Measurements from ENCODE around the gene PDZD2.

The PDZD2 gene

DNA sequence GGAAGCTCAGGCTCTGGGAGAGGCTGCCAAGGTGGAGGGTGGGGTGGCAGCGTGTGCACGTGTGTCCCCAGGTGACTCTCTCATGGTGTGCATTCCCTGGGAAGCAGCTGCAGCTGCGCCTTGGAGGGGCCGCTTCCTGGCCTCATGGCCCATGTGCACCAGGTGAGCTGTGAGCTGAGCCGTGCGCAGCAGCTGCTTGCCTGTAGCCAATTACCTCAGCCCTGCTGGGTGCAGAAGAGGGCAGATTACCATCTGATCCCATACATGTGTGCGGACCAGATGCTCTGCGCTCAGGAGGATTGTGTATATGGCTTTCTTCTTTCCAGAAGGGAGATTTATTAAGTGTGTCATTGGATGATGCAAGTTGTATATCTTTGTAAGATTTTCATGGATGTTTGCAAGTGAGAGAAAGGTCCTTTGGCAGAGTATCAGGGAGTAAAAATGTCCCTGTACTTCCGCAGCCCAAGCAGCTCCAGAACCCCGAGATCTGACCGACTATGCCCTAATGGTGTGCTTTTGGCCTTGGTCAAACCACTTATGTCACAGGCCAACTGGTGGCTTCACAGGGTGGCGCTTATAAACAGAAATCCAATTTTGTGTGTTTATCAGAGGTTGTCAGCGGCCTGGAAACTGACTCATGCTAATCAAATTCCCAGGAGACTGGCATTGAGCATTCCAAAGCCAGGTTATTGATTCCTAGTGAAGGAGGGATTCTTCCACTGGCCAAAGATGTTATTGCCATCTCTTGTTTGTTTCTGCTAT lies 305.9 kb downstream of the PDZD2 start:
- DNase-seq (ENCODE audit: extremely low read depth, low read depth) = peak; percentile 74
- TF ChIP-seq, protein P1, sequence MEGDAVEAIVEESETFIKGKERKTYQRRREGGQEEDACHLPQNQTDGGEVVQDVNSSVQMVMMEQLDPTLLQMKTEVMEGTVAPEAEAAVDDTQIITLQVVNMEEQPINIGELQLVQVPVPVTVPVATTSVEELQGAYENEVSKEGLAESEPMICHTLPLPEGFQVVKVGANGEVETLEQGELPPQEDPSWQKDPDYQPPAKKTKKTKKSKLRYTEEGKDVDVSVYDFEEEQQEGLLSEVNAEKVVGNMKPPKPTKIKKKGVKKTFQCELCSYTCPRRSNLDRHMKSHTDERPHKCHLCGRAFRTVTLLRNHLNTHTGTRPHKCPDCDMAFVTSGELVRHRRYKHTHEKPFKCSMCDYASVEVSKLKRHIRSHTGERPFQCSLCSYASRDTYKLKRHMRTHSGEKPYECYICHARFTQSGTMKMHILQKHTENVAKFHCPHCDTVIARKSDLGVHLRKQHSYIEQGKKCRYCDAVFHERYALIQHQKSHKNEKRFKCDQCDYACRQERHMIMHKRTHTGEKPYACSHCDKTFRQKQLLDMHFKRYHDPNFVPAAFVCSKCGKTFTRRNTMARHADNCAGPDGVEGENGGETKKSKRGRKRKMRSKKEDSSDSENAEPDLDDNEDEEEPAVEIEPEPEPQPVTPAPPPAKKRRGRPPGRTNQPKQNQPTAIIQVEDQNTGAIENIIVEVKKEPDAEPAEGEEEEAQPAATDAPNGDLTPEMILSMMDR (IDR thresholded peaks at IDR 0.05; ENCODE audit: low read depth, low read length, missing control alignments) = no peak
- no peak overlapping the region for H3K4me3 ChIP-seq (replicated peaks; ENCODE audit: low read depth, low read length)

DNA sequence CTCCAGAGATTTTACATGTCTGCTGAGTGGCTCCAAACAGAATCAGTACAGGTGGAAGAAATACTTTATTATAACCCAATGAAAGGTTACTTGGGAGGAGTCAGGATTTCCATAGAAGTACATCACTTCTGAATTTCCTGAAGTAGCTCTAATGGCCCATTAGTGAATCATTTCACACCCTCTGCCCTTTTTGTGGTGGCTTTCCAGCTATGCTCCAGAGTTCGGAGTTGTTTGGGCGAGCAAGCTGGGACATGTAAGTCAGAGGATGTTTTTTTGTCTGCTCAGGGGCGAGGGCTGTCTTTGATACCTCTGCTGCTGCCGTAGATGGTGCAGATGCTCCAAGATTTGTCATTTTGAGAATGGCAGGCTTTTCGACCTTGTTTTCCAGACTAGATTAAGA lies 309.1 kb downstream of the PDZD2 start:
- DNase-seq (ENCODE audit: extremely low read depth, low read depth) = no peak
- TF ChIP-seq, protein P1 (IDR thresholded peaks at IDR 0.05; ENCODE audit: low read depth, low read length, missing control alignments) = no peak

DNA sequence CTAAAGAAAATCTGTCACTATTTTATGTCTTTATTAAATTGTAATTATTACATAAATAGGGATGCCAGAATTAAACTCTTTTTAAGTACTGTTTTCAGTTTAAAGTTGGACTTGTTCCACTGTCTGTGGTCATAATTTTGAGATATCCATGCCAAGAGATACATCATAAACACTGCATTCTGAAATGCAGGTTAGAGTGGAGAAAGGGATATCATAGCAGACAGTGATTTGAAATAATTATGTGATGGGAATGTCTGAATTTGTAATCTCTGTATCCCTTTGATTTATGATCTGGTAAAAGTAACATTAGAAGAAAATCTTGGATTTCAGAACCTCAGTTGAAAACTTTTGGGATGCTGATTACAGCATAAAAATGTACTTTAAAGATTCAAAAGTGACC lies 313.1 kb downstream of the PDZD2 start:
- no peak for DNase-seq (ENCODE audit: extremely low read depth, low read depth)

More for the DNA sequence above, 309.1 kb downstream of the PDZD2 start:
- H3K4me3 ChIP-seq (replicated peaks; ENCODE audit: low read depth, low read length) = no peak overlapping the region

DNA sequence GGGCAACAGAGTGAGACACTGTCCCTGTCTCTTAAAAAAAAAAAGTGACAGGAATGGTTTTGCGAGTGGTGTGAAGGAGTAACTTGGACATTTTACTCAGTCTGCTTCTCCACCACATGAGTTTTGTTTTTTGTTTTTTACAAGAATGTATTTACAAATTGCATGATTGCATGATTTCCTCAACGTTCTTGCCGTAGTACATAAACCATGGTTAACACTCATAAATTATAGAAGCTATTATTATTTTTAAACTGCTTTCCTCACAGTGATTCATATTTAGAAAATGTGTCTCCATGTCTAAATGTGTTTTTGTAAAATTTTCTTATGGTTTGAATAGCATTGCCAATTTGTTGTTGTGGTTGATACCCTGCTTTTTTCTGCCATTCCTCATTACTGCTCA lies 315.2 kb downstream of the PDZD2 start:
- TF ChIP-seq, protein P1 (IDR thresholded peaks at IDR 0.05; ENCODE audit: low read depth, low read length, missing control alignments) = no peak
- DNase-seq (ENCODE audit: extremely low read depth, low read depth) = no peak
- no peak overlapping the region for H3K4me3 ChIP-seq (replicated peaks; ENCODE audit: low read depth, low read length)

More for the DNA sequence above, 313.1 kb downstream of the PDZD2 start:
- no peak overlapping the region for H3K4me3 ChIP-seq (replicated peaks; ENCODE audit: low read depth, low read length)
- TF ChIP-seq, protein P1 (IDR thresholded peaks at IDR 0.05; ENCODE audit: low read depth, low read length, missing control alignments) = no peak

DNA sequence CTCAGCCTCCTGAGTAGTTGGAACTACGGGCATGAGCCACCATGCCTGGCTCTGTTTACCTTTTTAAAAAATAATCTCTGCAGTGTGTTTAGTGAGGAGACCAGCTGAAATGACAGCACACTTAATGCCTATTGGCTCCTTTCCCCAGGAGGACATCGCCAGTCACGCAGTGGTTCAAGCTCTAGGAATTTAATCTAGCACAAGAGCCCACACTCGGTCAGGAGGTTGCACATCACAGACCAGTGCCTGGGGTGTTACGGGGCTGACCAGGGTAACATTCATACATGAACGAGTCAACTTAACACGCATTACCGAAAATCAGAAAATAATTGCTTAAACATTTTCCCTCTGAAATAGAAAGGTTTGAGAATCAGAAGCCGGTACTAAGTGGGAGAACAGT lies 318.2 kb downstream of the PDZD2 start:
- TF ChIP-seq, protein P1 (IDR thresholded peaks at IDR 0.05; ENCODE audit: low read depth, low read length, missing control alignments) = no peak
- DNase-seq (ENCODE audit: extremely low read depth, low read depth) = no peak
- H3K4me3 ChIP-seq (replicated peaks; ENCODE audit: low read depth, low read length) = no peak overlapping the region

DNA sequence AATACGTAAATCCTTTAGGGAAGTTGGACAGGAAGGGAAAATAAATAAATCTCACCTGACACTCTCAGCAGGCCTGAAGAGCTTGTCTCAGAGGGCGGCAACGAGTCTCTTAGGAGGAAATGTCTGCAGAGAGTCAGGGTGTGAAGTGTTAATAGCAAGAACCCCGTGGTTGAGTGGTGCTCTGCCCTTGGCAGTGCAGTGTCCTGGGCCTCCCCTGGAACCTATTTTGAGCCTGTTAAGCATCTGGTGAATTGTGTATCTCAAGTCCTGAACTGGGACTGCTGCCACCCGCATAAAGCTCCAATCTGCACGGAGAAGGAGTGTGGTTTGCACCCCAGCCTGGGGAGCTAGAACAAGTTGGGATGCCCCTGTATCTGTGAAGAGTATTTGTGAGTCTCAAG lies 323.4 kb downstream of the PDZD2 start:
- no peak for DNase-seq (ENCODE audit: extremely low read depth, low read depth)
- TF ChIP-seq, protein P1 (IDR thresholded peaks at IDR 0.05; ENCODE audit: low read depth, low read length, missing control alignments) = no peak
- no peak overlapping the region for H3K4me3 ChIP-seq (replicated peaks; ENCODE audit: low read depth, low read length)
